ENCODE results near the gene MTCH2.

Gene MTCH2

GRCh38 chr11:47651818-47652469, 9.6 kb upstream of the MTCH2 start:
- H3F3A ChIP-seq (ENCODE audit: low read depth), result no peaks in the 10 kb centered on the region
- no peak overlapping the region for H3K4me3 ChIP-seq (ENCODE audit: low read length, poor library complexity, severe bottlenecking)
- no peaks in the 10 kb centered on the region for H3K9me2 ChIP-seq (replicated peaks; ENCODE audit: low read depth, low read length)
- H3K79me2 ChIP-seq (ENCODE audit: insufficient read depth, low read length), result no peaks in the 10 kb centered on the region
- H3K4me2 ChIP-seq (ENCODE audit: low read depth, low read length, poor library complexity, severe bottlenecking), result no peak overlapping the region
- no peak overlapping the region for H2AFZ ChIP-seq (ENCODE audit: low read length)
- H4K20me1 ChIP-seq (ENCODE audit: insufficient read depth, low read length, poor library complexity, severe bottlenecking), result no peaks in the 10 kb centered on the region
- H3K4me1 ChIP-seq (ENCODE audit: insufficient read depth, low read length, poor library complexity, severe bottlenecking), result no peaks in the 10 kb centered on the region
- no peaks in the 10 kb centered on the region; the same call in 1 of the 2 replicates for H3K9me3 ChIP-seq (ENCODE audit: insufficient read depth, low read depth, low read length)
- no peaks in the 10 kb centered on the region for H3K27me3 ChIP-seq (ENCODE audit: insufficient read depth, low read length, poor library complexity, severe bottlenecking)
- H3K36me3 ChIP-seq (ENCODE audit: insufficient read depth, low read length), result no peaks in the 10 kb centered on the region
- TF ChIP-seq CTCF (conservative IDR thresholded peaks at IDR 0.05; ENCODE audit: low read length) (no peak), EZH2phosphoT487 (IDR thresholded peaks at IDR 0.05; ENCODE audit: borderline replicate concordance) (no peak)
- no peak overlapping the region for H3K9ac ChIP-seq (ENCODE audit: low read depth, low read length, poor library complexity, severe bottlenecking)

GRCh38 chr11:47649276-47649675, 6.9 kb upstream of the MTCH2 start:
- H3F3A ChIP-seq (ENCODE audit: low read depth), result no peaks in the 10 kb centered on the region
- H2AFZ ChIP-seq (ENCODE audit: low read length), result no peak overlapping the region
- H3K9ac ChIP-seq (ENCODE audit: low read depth, low read length, poor library complexity, severe bottlenecking), result no peak overlapping the region
- H3K9me3 ChIP-seq (ENCODE audit: insufficient read depth, low read depth, low read length), result no peaks in the 10 kb centered on the region; the same call in 1 of the 2 replicates
- H3K36me3 ChIP-seq (ENCODE audit: insufficient read depth, low read length), result no peaks in the 10 kb centered on the region
- no peaks in the 10 kb centered on the region for H3K9me2 ChIP-seq (replicated peaks; ENCODE audit: low read depth, low read length)
- H3K4me2 ChIP-seq (ENCODE audit: low read depth, low read length, poor library complexity, severe bottlenecking), result no peak overlapping the region
- no peak overlapping the region for H3K4me3 ChIP-seq (ENCODE audit: low read length, poor library complexity, severe bottlenecking)
- no peaks in the 10 kb centered on the region for H3K79me2 ChIP-seq (ENCODE audit: insufficient read depth, low read length)
- no peaks in the 10 kb centered on the region for H3K27me3 ChIP-seq (ENCODE audit: insufficient read depth, low read length, poor library complexity, severe bottlenecking)
- H3K4me1 ChIP-seq (ENCODE audit: insufficient read depth, low read length, poor library complexity, severe bottlenecking), result no peaks in the 10 kb centered on the region
- no peaks in the 10 kb centered on the region for H4K20me1 ChIP-seq (ENCODE audit: insufficient read depth, low read length, poor library complexity, severe bottlenecking)
- TF ChIP-seq CTCF (conservative IDR thresholded peaks at IDR 0.05; ENCODE audit: low read length) (no peak), EZH2phosphoT487 (IDR thresholded peaks at IDR 0.05; ENCODE audit: borderline replicate concordance) (no peak)

GRCh38 chr11:47646019-47646418, 3.7 kb upstream of the MTCH2 start:
- peaks cover 16% of the 10 kb centered on the region for H3K4me1 ChIP-seq (ENCODE audit: insufficient read depth, low read length, poor library complexity, severe bottlenecking)
- no peaks in the 10 kb centered on the region for H3K27me3 ChIP-seq (ENCODE audit: insufficient read depth, low read length, poor library complexity, severe bottlenecking)
- H3K4me3 ChIP-seq (ENCODE audit: low read length, poor library complexity, severe bottlenecking), result no peak overlapping the region
- no peak overlapping the region for H2AFZ ChIP-seq (ENCODE audit: low read length)
- H3K9me2 ChIP-seq (replicated peaks; ENCODE audit: low read depth, low read length), result no peaks in the 10 kb centered on the region
- H3K4me2 ChIP-seq (ENCODE audit: low read depth, low read length, poor library complexity, severe bottlenecking), result no peak overlapping the region
- H4K20me1 ChIP-seq (ENCODE audit: insufficient read depth, low read length, poor library complexity, severe bottlenecking), result peaks cover 9% of the 10 kb centered on the region
- no peaks in the 10 kb centered on the region for H3K36me3 ChIP-seq (ENCODE audit: insufficient read depth, low read length)
- no peaks in the 10 kb centered on the region for H3K9me3 ChIP-seq (ENCODE audit: insufficient read depth, low read depth, low read length)
- H3K79me2 ChIP-seq (ENCODE audit: insufficient read depth, low read length), result peaks cover 12% of the 10 kb centered on the region
- no peaks in the 10 kb centered on the region for H3F3A ChIP-seq (ENCODE audit: low read depth)
- TF ChIP-seq CTCF (conservative IDR thresholded peaks at IDR 0.05; ENCODE audit: low read length), result no peak
- no peak for TF ChIP-seq EZH2phosphoT487 (IDR thresholded peaks at IDR 0.05; ENCODE audit: borderline replicate concordance)
- H3K9ac ChIP-seq (ENCODE audit: low read depth, low read length, poor library complexity, severe bottlenecking), result no peak overlapping the region

Data from Loucy (cell line).